ENCODE measurements around the gene LTB4R2. TPM values are rescaled to one million over a fixed set of nuclear protein-coding genes. Genes with fewer than 3 reads are reported as not detected.

LTB4R2 gene
- polyA plus RNA-seq, 1 donor from 2014 or later = 0.97 TPM

- Mint-ChIP-seq H3K4me1 (peaks cover 6 to 19% (median 17%) of the 10 kb centered on the region in 3 donors), H3K4me3 (no peak overlapping the region), H3K27ac (peak overlapping the region in 2 of 3 donors; percentile 54 to 58)
These were observed 21.2 kb downstream of the LTB4R2 start for GRCh38 chr14:24330973-24331674.

GRCh38 chr14:24331731-24332267, 21.9 kb downstream of the LTB4R2 start:
- H3K36me3 Mint-ChIP-seq = peaks cover 5% of the 10 kb centered on the region
- peak overlapping the region; percentile 3 to 94 (median 59) for H3K27ac Mint-ChIP-seq
- no peaks in the 10 kb centered on the region for H3K9me3 Mint-ChIP-seq
- H3K4me1 Mint-ChIP-seq = peaks cover 6 to 19% (median 17%) of the 10 kb centered on the region in 3 donors
- H3K4me3 Mint-ChIP-seq = peak overlapping the region; percentile 70 to 92 (median 88)
- H3K27me3 Mint-ChIP-seq = peaks cover 31% of the 10 kb centered on the region

More at GRCh38 chr14:24330973-24331674, 21.2 kb downstream of the LTB4R2 start:
- peaks cover 4% of the 10 kb centered on the region for H3K36me3 Mint-ChIP-seq
- no peaks in the 10 kb centered on the region for H3K9me3 Mint-ChIP-seq
- H3K27me3 Mint-ChIP-seq = peaks cover 31% of the 10 kb centered on the region

GRCh38 chr14:24332268-24332993, 22.5 kb downstream of the LTB4R2 start:
- peak overlapping the region; percentile 3 to 94 (median 59) for H3K27ac Mint-ChIP-seq
- peak overlapping the region; percentile 70 to 92 (median 88) for H3K4me3 Mint-ChIP-seq
- H3K27me3 Mint-ChIP-seq = peaks cover 30% of the 10 kb centered on the region
- H3K9me3 Mint-ChIP-seq = no peaks in the 10 kb centered on the region
- peaks cover 5% of the 10 kb centered on the region for H3K36me3 Mint-ChIP-seq
- H3K4me1 Mint-ChIP-seq = peaks cover 6 to 17% (median 17%) of the 10 kb centered on the region in 3 donors

GRCh38 chr14:24334431-24335291, 24.7 kb downstream of the LTB4R2 start, which contains the start of gene ADCY4:
TSS of gene ADCY4 (minus strand) at chr14:24335071. CDS start at chr14:24334652, 419 bp downstream.
- Mint-ChIP-seq H3K27me3 (peaks cover 28% of the 10 kb centered on the region), H3K36me3 (peaks cover 5% of the 10 kb centered on the region), H3K27ac (peak within 1 kb of the TSS in 2 of 3 donors; percentile 39 to 53), H3K9me3 (no peaks in the 10 kb centered on the region), H3K4me1 (peaks cover 8 to 27% (median 21%) of the 10 kb centered on the region in 3 donors), H3K4me3 (peak within 1 kb of the TSS; percentile 34 to 81 (median 62))

- Mint-ChIP-seq H3K27ac (no peak overlapping the region), H3K4me3 (peak overlapping the region in 2 of 4 donors; percentile 34 to 76), H3K27me3 (peaks cover 28% of the 10 kb centered on the region), H3K9me3 (no peaks in the 10 kb centered on the region), H3K4me1 (peaks cover 13 to 26% (median 25%) of the 10 kb centered on the region in 3 donors), H3K36me3 (peaks cover 5% of the 10 kb centered on the region)
These were observed 25.7 kb downstream of the LTB4R2 start for GRCh38 chr14:24335461-24336171.

- Mint-ChIP-seq H3K9me3 (no peaks in the 10 kb centered on the region), H3K36me3 (peaks cover 5% of the 10 kb centered on the region), H3K27me3 (peaks cover 25% of the 10 kb centered on the region), H3K27ac (no peak overlapping the region), H3K4me1 (peaks cover 9 to 21% (median 21%) of the 10 kb centered on the region in 3 donors), H3K4me3 (peak overlapping the region in 3 of 4 donors; percentile 25 to 96 (median 59))
These were observed 27.3 kb downstream of the LTB4R2 start for GRCh38 chr14:24337144-24337823.

- peaks cover 19% of the 10 kb centered on the region for H3K27me3 Mint-ChIP-seq
- no peak overlapping the region for H3K27ac Mint-ChIP-seq
- peak overlapping the region in 2 of 4 donors; percentile 25 to 96 for H3K4me3 Mint-ChIP-seq
- H3K9me3 Mint-ChIP-seq = no peaks in the 10 kb centered on the region
- peaks cover 7 to 19% (median 18%) of the 10 kb centered on the region in 3 donors for H3K4me1 Mint-ChIP-seq
- H3K36me3 Mint-ChIP-seq = peaks cover 5% of the 10 kb centered on the region
These were observed 27.9 kb downstream of the LTB4R2 start for GRCh38 chr14:24337824-24338175.

- peaks cover 7 to 17% (median 17%) of the 10 kb centered on the region in 3 donors for H3K4me1 Mint-ChIP-seq
- peak overlapping the region; percentile 94 to 98 (median 96) for H3K4me3 Mint-ChIP-seq
- peak overlapping the region in 1 of 3 donors; percentile 94 for H3K27ac Mint-ChIP-seq
- peaks cover 11% of the 10 kb centered on the region for H3K27me3 Mint-ChIP-seq
- no peaks in the 10 kb centered on the region for H3K9me3 Mint-ChIP-seq
- H3K36me3 Mint-ChIP-seq = peaks cover 5% of the 10 kb centered on the region
These were observed 28.9 kb downstream of the LTB4R2 start for GRCh38 chr14:24338843-24339242.

- H3K27ac Mint-ChIP-seq = peak within 1 kb of the TSS; percentile 75 to 94 (median 91)
- no peaks in the 10 kb centered on the region for H3K9me3 Mint-ChIP-seq
- peaks cover 7 to 14% (median 14%) of the 10 kb centered on the region in 3 donors for H3K4me1 Mint-ChIP-seq
- peaks cover 7% of the 10 kb centered on the region for H3K27me3 Mint-ChIP-seq
- H3K4me3 Mint-ChIP-seq = peak within 1 kb of the TSS; percentile 94 to 98 (median 96)
- H3K36me3 Mint-ChIP-seq = peaks cover 5% of the 10 kb centered on the region
These were observed 29.6 kb downstream of the LTB4R2 start, which contains the start of gene RIPK3 for GRCh38 chr14:24339284-24340151. TSS of gene RIPK3 (minus strand) at chr14:24339991. CDS start at chr14:24339826, 165 bp downstream.

- Mint-ChIP-seq H3K27ac (no peak overlapping the region), H3K4me3 (peak overlapping the region in 2 of 4 donors; percentile 2 to 96), H3K9me3 (no peaks in the 10 kb centered on the region), H3K4me1 (peaks cover 7 to 12% (median 12%) of the 10 kb centered on the region in 3 donors), H3K36me3 (peaks cover 5% of the 10 kb centered on the region), H3K27me3 (peaks cover 8% of the 10 kb centered on the region)
These were observed 30.7 kb downstream of the LTB4R2 start for GRCh38 chr14:24340606-24341005.

- peaks cover 7 to 12% (median 9%) of the 10 kb centered on the region in 3 donors for H3K4me1 Mint-ChIP-seq
- H3K27ac Mint-ChIP-seq = no peak overlapping the region
- no peak overlapping the region for H3K4me3 Mint-ChIP-seq
- no peaks in the 10 kb centered on the region for H3K9me3 Mint-ChIP-seq
- no peaks in the 10 kb centered on the region for H3K36me3 Mint-ChIP-seq
- H3K27me3 Mint-ChIP-seq = peaks cover 8% of the 10 kb centered on the region
These were observed 32.9 kb downstream of the LTB4R2 start for GRCh38 chr14:24342889-24343288.

- peaks cover 8% of the 10 kb centered on the region for H3K27me3 Mint-ChIP-seq
- H3K4me1 Mint-ChIP-seq = peaks cover 2 to 7% (median 6%) of the 10 kb centered on the region in 3 donors
- no peaks in the 10 kb centered on the region for H3K36me3 Mint-ChIP-seq
- no peak overlapping the region for H3K4me3 Mint-ChIP-seq
- no peak overlapping the region for H3K27ac Mint-ChIP-seq
- no peaks in the 10 kb centered on the region for H3K9me3 Mint-ChIP-seq
These were observed 34.1 kb downstream of the LTB4R2 start for GRCh38 chr14:24343795-24344660.

Measured in IgD-negative memory B cell (primary cell).